ENCODE measurements around the gene HARS1.
"Not testable (repeated sequence)": the region's sequence is repeated elsewhere in the genome, so short reads cannot be mapped to it uniquely, and the experiment has no call there.

Gene HARS1

GRCh38 chr5:140700177-140701144 lies 9.3 kb upstream of the HARS1 start, which contains the start of gene ZMAT2:
Gene ZMAT2, plus strand, starts transcription at chr5:140700447. Its CDS starts 14 bp downstream, at chr5:140700461.
- ATAC-seq, result peak; percentile 97
- Mint-ChIP-seq H3K4me1 (peaks cover 26% of the 10 kb centered on the region), H3K9me3 (no peaks in the 10 kb centered on the region), H3K36me3 (ENCODE audit: low read depth) (peaks cover 81% of the 10 kb centered on the region), H3K27ac (peak within 1 kb of the TSS; percentile 93), H3K27me3 (no peaks in the 10 kb centered on the region), H3K4me3 (peak within 1 kb of the TSS; percentile 98)
- peak; percentile 90 for DNase-seq

DNA sequence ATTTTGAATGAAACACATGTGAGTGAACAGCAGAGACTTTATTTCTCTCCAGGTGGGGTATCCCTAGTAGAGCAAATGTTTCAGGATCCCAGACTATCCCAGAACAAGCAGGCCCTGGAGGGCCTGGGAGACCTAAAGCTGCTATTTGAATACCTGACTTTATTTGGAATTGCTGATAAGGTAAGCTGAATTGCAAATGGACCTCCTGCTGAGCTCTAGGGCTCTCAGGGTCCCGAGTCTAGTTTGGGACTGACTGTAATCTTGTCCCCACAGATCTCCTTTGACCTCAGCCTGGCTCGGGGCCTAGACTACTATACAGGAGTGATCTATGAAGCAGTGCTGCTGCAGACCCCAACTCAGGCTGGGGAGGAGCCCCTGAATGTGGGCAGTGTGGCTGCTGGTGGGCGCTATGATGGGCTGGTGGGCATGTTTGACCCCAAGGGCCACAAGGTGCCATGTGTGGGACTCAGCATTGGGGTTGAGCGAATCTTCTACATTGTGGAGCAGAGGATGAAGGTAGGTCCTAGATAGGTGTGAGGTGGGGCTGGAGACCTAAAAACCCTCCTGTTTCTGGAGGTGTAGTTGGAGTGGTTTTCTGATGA lies 5.8 kb upstream of the HARS1 start:
- Mint-ChIP-seq H3K9me3 (no peaks in the 10 kb centered on the region), H3K4me1 (peaks cover 35% of the 10 kb centered on the region), H3K27me3 (no peaks in the 10 kb centered on the region), H3K27ac (no peak overlapping the region), H3K36me3 (ENCODE audit: low read depth) (peaks cover 76% of the 10 kb centered on the region), H3K4me3 (no peak overlapping the region)
- ATAC-seq (no peak), DNase-seq (no peak)

DNA sequence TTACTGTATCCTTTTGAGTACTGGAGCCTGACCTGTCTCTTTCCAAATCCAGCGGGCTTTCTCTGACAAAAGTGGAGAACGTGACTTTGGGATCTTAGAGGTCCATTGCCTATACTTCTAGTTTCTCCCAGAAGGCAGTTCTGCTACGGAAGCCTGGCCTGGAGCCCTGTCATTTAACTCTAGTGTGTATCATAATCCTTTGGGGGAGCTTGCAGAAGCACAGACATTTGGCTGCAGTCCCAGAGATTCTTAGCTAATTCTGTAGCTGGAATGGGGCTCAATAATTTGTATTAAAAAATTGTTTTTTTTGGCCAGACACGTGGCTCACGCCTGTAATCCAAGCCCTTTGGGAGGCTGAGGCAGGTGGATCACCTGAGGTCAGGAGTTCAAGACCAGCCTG lies 3.1 kb upstream of the HARS1 start:
- Mint-ChIP-seq H3K36me3 (ENCODE audit: low read depth) (peaks cover 65% of the 10 kb centered on the region), H3K9me3 (no peaks in the 10 kb centered on the region), H3K4me3 (no peak overlapping the region)

GRCh38 chr5:140690376-140690932 lies 716 bp downstream of the HARS1 start:
- Mint-ChIP-seq H3K27ac (peak overlapping the region; percentile 98), H3K4me3 (peak overlapping the region; percentile 100), H3K27me3 (no peaks in the 10 kb centered on the region), H3K4me1 (peaks cover 45% of the 10 kb centered on the region), H3K36me3 (ENCODE audit: low read depth) (peaks cover 40% of the 10 kb centered on the region), H3K9me3 (no peaks in the 10 kb centered on the region)
- DNase-seq (no peak), ATAC-seq (no peak)

More for the DNA sequence above, 3.1 kb upstream of the HARS1 start:
- no peak for ATAC-seq
- peaks cover 36% of the 10 kb centered on the region for H3K4me1 Mint-ChIP-seq
- H3K27me3 Mint-ChIP-seq, result no peaks in the 10 kb centered on the region
- H3K27ac Mint-ChIP-seq, result no peak overlapping the region
- DNase-seq, result no peak

- Mint-ChIP-seq H3K9me3 (no peaks in the 10 kb centered on the region), H3K27me3 (no peaks in the 10 kb centered on the region), H3K27ac (no peak overlapping the region), H3K36me3 (ENCODE audit: low read depth) (peaks cover 48% of the 10 kb centered on the region), H3K4me1 (peaks cover 3% of the 10 kb centered on the region), H3K4me3 (no peak overlapping the region)
- DNase-seq (no peak), ATAC-seq (no peak)
Measured at GRCh38 chr5:140678993-140679392, 12.2 kb downstream of the HARS1 start.

DNA sequence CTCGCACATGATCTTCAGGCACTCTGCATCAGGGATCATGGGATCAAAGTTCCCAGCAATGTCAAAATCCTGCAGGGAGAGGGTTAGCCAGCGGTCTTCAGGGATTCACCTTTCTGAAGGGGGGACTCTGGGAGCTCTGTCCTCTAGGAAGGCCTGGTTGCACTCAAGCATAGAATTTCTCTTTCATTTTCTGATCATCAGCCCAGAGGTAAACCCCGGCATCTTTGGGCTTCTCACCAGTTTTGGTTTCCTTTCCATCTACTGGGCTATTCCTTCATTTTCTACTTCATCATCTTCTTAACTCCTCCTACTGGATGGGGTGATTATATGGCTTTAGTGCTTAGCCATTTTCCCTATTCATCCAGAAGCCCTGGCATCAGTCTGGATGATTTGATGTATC lies 13.2 kb downstream of the HARS1 start:
- ATAC-seq (no peak), DNase-seq (no peak)
- H3K4me1 Mint-ChIP-seq, result peaks cover 3% of the 10 kb centered on the region
- H3K27ac Mint-ChIP-seq, result no peak overlapping the region
- H3K4me3 Mint-ChIP-seq, result no peak overlapping the region
- peaks cover 47% of the 10 kb centered on the region for H3K36me3 Mint-ChIP-seq (ENCODE audit: low read depth)
- H3K9me3 Mint-ChIP-seq, result no peaks in the 10 kb centered on the region
- no peaks in the 10 kb centered on the region for H3K27me3 Mint-ChIP-seq

GRCh38 chr5:140674629-140675028 lies 16.5 kb downstream of the HARS1 start:
- DNase-seq, result no peak
- Mint-ChIP-seq H3K36me3 (ENCODE audit: low read depth) (peaks cover 46% of the 10 kb centered on the region), H3K27me3 (no peaks in the 10 kb centered on the region), H3K4me3 (no peak overlapping the region), H3K27ac (no peak overlapping the region), H3K4me1 (peaks cover 3% of the 10 kb centered on the region), H3K9me3 (no peaks in the 10 kb centered on the region)
- ATAC-seq, result no peak

GRCh38 chr5:140674211-140674610 lies 17.0 kb downstream of the HARS1 start:
- H3K27me3 Mint-ChIP-seq, result no peaks in the 10 kb centered on the region
- ATAC-seq (peak; percentile 15), DNase-seq (no peak)
- peaks cover 49% of the 10 kb centered on the region for H3K36me3 Mint-ChIP-seq (ENCODE audit: low read depth)
- H3K4me3 Mint-ChIP-seq, result no peak overlapping the region
- peaks cover 3% of the 10 kb centered on the region for H3K4me1 Mint-ChIP-seq
- H3K27ac Mint-ChIP-seq, result no peak overlapping the region
- H3K9me3 Mint-ChIP-seq, result no peaks in the 10 kb centered on the region

GRCh38 chr5:140673187-140673976 lies 17.8 kb downstream of the HARS1 start, which contains the start of gene DND1:
Gene DND1, minus strand, starts transcription at chr5:140673576. Its CDS starts 34 bp downstream, at chr5:140673542.
- Mint-ChIP-seq H3K9me3 (no peaks in the 10 kb centered on the region), H3K36me3 (ENCODE audit: low read depth) (peaks cover 58% of the 10 kb centered on the region), H3K27ac (no peak within 1 kb of the TSS), H3K4me3 (no peak within 1 kb of the TSS), H3K27me3 (no peaks in the 10 kb centered on the region), H3K4me1 (peaks cover 3% of the 10 kb centered on the region)
- ATAC-seq (no peak), DNase-seq (no peak)

DNA sequence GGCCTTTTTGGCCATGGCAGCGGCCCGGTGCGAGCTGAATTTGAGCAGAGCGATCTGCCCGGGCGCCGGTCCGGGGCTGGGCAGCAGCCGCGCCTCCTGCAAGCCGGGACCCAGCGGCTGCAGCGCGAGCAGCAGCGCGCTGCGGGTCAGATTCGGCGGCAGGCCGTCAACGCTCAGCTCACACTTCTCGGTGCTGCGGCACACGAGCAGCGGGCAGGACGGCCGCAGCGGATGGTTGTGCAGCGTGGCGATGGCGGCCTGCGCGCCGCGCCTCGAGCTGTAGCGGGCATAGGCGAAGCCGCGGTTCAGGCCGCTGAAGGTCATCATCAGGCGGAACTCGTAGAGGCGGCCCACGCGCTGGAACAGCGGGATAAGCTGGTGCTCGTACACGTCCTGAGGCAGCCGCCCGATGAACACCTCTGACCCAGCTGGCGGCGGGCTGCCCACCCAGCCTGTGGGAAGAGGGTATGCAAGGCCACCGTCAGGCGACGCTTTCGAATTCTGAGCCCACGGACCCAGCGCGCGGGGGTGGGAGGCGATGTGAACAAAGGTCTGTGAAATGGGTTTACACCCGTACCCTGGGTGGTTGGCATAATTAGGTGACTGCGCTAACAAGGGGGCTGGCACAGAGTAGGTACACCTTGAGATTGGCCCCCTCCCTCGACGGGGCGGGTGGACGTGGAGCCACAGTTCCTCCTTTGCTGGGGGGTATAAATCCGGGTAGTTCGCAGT lies 18.5 kb downstream of the HARS1 start:
- peaks cover 3% of the 10 kb centered on the region for H3K4me1 Mint-ChIP-seq
- DNase-seq (peak; percentile 23), ATAC-seq (no peak)
- H3K9me3 Mint-ChIP-seq, result no peaks in the 10 kb centered on the region
- no peak overlapping the region for H3K27ac Mint-ChIP-seq
- peaks cover 61% of the 10 kb centered on the region for H3K36me3 Mint-ChIP-seq (ENCODE audit: low read depth)
- H3K4me3 Mint-ChIP-seq, result no peak overlapping the region
- no peaks in the 10 kb centered on the region for H3K27me3 Mint-ChIP-seq

- ATAC-seq, result no peak
- Mint-ChIP-seq H3K27me3 (no peaks in the 10 kb centered on the region), H3K9me3 (no peaks in the 10 kb centered on the region), H3K27ac (peak overlapping the region; percentile 30), H3K36me3 (ENCODE audit: low read depth) (peaks cover 61% of the 10 kb centered on the region), H3K4me3 (no peak overlapping the region), H3K4me1 (peaks cover 13% of the 10 kb centered on the region)
- no peak for DNase-seq
Measured at GRCh38 chr5:140671472-140672125, 19.6 kb downstream of the HARS1 start.

DNA sequence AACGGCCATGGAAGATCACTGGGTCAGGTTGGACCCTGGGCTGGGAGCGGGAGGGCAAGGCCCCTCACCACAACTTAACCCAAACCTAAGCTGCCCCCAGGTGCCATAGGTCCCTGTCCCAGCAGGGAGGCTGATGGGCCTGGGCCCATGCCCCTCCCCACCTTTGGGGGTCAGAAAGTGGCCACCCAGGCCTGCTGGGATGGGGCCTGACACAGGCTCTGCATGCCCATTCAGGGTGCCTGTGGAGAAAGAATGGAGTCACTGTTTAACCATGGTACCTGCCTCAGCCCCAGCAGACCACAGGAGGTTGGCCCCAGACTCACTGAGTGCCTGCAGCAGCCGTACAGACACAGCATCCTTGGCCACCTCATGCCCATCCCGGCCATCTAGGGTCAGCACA lies 20.1 kb downstream of the HARS1 start:
- peaks cover 18% of the 10 kb centered on the region for H3K4me1 Mint-ChIP-seq
- not testable (repeated sequence) for DNase-seq, ATAC-seq, H3K27me3 Mint-ChIP-seq, H3K27ac Mint-ChIP-seq, H3K9me3 Mint-ChIP-seq, H3K4me3 Mint-ChIP-seq
- peaks cover 60% of the 10 kb centered on the region for H3K36me3 Mint-ChIP-seq (ENCODE audit: low read depth)

GRCh38 chr5:140664359-140665119 lies 26.6 kb downstream of the HARS1 start, which contains the start of gene WDR55:
Gene WDR55, plus strand, starts transcription at chr5:140664904. Its CDS starts 9 bp downstream, at chr5:140664913.
- ATAC-seq, result peak; percentile 96
- Mint-ChIP-seq H3K4me3 (peak within 1 kb of the TSS; percentile 99), H3K36me3 (ENCODE audit: low read depth) (peaks cover 64% of the 10 kb centered on the region), H3K9me3 (no peaks in the 10 kb centered on the region), H3K4me1 (peaks cover 39% of the 10 kb centered on the region), H3K27me3 (no peaks in the 10 kb centered on the region), H3K27ac (peak within 1 kb of the TSS; percentile 98)
- peak; percentile 97 for DNase-seq

Data from activated naive CD8-positive, alpha-beta T cell treated with anti-CD3 and anti-CD28 coated beads, Interleukin-2, amount 50 U/mL, for 24 hours (primary cell).